ENCODE measurements around the gene KCNA2. TPM values are rescaled to one million over a fixed set of nuclear protein-coding genes. Genes with fewer than 3 reads are reported as not detected.

KCNA2 gene
- total and polyA plus RNA-seq, 2 donors (not counting 1 experiment from before 2014, with no cell fraction given): 0.17 TPM; not detected in 1

DNA sequence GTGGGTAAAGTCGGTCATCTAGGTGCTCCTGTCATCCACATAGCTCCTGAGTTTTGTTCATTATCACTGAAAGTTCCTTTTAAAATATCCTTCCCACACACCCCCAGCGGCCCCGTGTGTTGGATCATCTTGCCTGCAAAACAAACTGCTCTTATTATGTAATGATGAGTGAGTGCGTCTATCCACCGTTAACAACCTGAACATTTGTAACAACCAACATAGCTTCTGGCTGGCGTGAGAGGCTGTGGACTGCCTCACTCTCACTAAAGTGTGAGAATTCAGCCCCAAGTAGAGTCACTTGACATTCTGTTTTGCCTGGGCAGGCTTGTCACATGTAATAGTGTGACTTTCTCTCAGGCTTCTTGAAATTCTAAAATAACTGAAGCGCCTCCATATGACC lies 14.5 kb upstream of the KCNA2 start:
- no peak for DNase-seq (ENCODE audit: low read depth in 2 of 2)
- no peak overlapping the region for H3K4me2 ChIP-seq (ENCODE audit: extremely low read depth, insufficient read depth, low read length)
- H3K27ac ChIP-seq (ENCODE audit: insufficient read depth, low read length): no peak overlapping the region
- no peaks in the 10 kb centered on the region for H3K4me1 ChIP-seq (ENCODE audit: control insufficient read depth, extremely low read depth, insufficient read depth, low read length)
- H2AFZ ChIP-seq (ENCODE audit: low read length): no peak overlapping the region
- H3K9ac ChIP-seq (ENCODE audit: insufficient read depth, low read length): no peak overlapping the region
- H3K9me3 ChIP-seq (ENCODE audit: control insufficient read depth, insufficient read depth, low read depth, low read length): no peaks in the 10 kb centered on the region
- H3K79me2 ChIP-seq (ENCODE audit: control insufficient read depth, insufficient read depth, low read length): no peaks in the 10 kb centered on the region
- no peak overlapping the region for H3K4me3 ChIP-seq (replicated peaks in 1 of 4; ENCODE audit: control extremely low read depth in 1 of 4, insufficient read depth in 1 of 4, low read depth in 3 of 4, low read length in 4 of 4)
- no peaks in the 10 kb centered on the region for H3K36me3 ChIP-seq (ENCODE audit: control insufficient read depth, insufficient read depth, low read length)
- H3K27me3 ChIP-seq (ENCODE audit: control insufficient read depth, insufficient read depth, low read length): peaks cover 2% of the 10 kb centered on the region
- TF ChIP-seq, protein P1, sequence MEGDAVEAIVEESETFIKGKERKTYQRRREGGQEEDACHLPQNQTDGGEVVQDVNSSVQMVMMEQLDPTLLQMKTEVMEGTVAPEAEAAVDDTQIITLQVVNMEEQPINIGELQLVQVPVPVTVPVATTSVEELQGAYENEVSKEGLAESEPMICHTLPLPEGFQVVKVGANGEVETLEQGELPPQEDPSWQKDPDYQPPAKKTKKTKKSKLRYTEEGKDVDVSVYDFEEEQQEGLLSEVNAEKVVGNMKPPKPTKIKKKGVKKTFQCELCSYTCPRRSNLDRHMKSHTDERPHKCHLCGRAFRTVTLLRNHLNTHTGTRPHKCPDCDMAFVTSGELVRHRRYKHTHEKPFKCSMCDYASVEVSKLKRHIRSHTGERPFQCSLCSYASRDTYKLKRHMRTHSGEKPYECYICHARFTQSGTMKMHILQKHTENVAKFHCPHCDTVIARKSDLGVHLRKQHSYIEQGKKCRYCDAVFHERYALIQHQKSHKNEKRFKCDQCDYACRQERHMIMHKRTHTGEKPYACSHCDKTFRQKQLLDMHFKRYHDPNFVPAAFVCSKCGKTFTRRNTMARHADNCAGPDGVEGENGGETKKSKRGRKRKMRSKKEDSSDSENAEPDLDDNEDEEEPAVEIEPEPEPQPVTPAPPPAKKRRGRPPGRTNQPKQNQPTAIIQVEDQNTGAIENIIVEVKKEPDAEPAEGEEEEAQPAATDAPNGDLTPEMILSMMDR (conservative IDR thresholded peaks at IDR 0.05 in 1 of 2, IDR thresholded peaks at IDR 0.05 in 1 of 2; ENCODE audit: low read depth in 1 of 2, low read length in 2 of 2): no peak
- TF ChIP-seq EZH2 (IDR thresholded peaks at IDR 0.05; ENCODE audit: low read length, missing control alignments): no peak
- no peaks in the 10 kb centered on the region for H4K20me1 ChIP-seq (ENCODE audit: control insufficient read depth, extremely low read depth, insufficient read depth, low read length)

DNA sequence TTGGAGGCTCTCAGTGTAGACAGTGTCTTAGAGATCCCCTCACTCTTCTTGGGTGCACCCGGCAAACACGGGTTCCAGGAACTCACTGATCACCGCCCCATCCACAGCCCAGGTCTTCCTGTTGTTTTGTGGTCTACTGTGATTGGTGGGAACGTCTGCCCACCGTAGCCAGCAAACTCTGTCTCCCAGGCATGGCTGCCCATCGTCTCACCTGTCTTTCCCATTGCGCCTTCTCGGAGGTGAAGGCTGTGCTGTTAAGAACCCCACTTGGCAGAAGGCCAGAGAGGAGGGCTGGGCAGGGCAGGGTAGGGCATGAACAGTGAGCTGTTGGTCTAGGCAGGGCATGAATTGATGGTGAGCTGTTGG lies 14.1 kb upstream of the KCNA2 start:
- no peaks in the 10 kb centered on the region for H4K20me1 ChIP-seq (ENCODE audit: control insufficient read depth, extremely low read depth, insufficient read depth, low read length)
- no peak for TF ChIP-seq EZH2 (IDR thresholded peaks at IDR 0.05; ENCODE audit: low read length, missing control alignments)
- TF ChIP-seq, protein P1 (conservative IDR thresholded peaks at IDR 0.05 in 1 of 2, IDR thresholded peaks at IDR 0.05 in 1 of 2; ENCODE audit: low read depth in 1 of 2, low read length in 2 of 2): no peak
- no peaks in the 10 kb centered on the region for H3K9me3 ChIP-seq (ENCODE audit: control insufficient read depth, insufficient read depth, low read depth, low read length)
- DNase-seq (ENCODE audit: low read depth in 2 of 2): no peak
- no peak overlapping the region for H3K27ac ChIP-seq (ENCODE audit: insufficient read depth, low read length)
- H3K9ac ChIP-seq (ENCODE audit: insufficient read depth, low read length): no peak overlapping the region
- H3K4me2 ChIP-seq (ENCODE audit: extremely low read depth, insufficient read depth, low read length): no peak overlapping the region
- H3K4me1 ChIP-seq (ENCODE audit: control insufficient read depth, extremely low read depth, insufficient read depth, low read length): no peaks in the 10 kb centered on the region
- peaks cover 2% of the 10 kb centered on the region for H3K27me3 ChIP-seq (ENCODE audit: control insufficient read depth, insufficient read depth, low read length)
- H2AFZ ChIP-seq (ENCODE audit: low read length): no peak overlapping the region
- no peak overlapping the region for H3K4me3 ChIP-seq (replicated peaks in 1 of 4; ENCODE audit: control extremely low read depth in 1 of 4, insufficient read depth in 1 of 4, low read depth in 3 of 4, low read length in 4 of 4)
- H3K79me2 ChIP-seq (ENCODE audit: control insufficient read depth, insufficient read depth, low read length): no peaks in the 10 kb centered on the region
- no peaks in the 10 kb centered on the region for H3K36me3 ChIP-seq (ENCODE audit: control insufficient read depth, insufficient read depth, low read length)

DNA sequence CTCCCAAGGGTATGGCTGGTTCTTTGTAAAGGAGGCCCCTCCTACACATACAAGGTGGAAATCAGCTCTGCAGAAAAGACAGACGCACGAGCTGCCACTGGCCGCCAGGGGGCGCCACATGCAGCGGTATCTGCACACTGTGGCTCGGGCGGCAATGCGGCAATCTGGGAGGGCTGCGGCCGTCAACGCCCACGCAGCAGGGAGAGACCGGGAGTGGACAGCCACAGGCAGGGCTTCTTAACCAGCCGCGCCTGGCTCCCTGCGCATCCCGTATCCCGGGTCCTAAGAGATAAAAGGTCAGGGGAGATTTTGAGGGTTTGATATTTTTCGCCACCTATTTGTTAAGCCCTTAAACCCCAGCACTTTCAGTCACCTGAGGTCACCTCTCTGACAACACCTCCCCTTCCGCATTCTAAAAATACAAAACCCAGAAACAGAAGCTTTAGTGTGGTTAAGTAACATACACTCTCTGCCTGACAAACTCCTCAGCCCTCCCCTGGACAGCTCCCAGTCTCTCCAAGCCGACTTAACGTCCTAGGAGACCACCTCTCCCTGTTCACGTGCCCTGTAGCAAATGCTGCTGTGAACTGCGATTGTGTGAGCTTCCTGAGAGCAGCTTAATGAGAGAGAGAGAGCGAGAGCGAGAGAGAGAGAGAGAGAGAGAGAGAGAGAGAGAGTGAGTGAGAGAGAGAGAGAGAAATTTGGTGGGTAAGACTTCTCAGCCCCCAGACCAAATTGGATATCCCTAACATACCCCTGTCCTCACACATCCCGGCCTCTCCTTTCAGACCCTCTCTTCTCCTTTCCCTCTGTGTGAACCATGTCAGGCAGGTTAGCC lies 13.5 kb upstream of the KCNA2 start:
- no peak overlapping the region for H2AFZ ChIP-seq (ENCODE audit: low read length)
- H3K4me2 ChIP-seq (ENCODE audit: extremely low read depth, insufficient read depth, low read length): no peak overlapping the region
- H3K27me3 ChIP-seq (ENCODE audit: control insufficient read depth, insufficient read depth, low read length): peaks cover 2% of the 10 kb centered on the region
- H3K79me2 ChIP-seq (ENCODE audit: control insufficient read depth, insufficient read depth, low read length): no peaks in the 10 kb centered on the region
- no peak for TF ChIP-seq EZH2 (IDR thresholded peaks at IDR 0.05; ENCODE audit: low read length, missing control alignments)
- TF ChIP-seq, protein P1 (conservative IDR thresholded peaks at IDR 0.05 in 1 of 2, IDR thresholded peaks at IDR 0.05 in 1 of 2; ENCODE audit: low read depth in 1 of 2, low read length in 2 of 2): peak; percentile 78 to 90
- H3K4me3 ChIP-seq (replicated peaks in 1 of 4; ENCODE audit: control extremely low read depth in 1 of 4, insufficient read depth in 1 of 4, low read depth in 3 of 4, low read length in 4 of 4): no peak overlapping the region
- H3K36me3 ChIP-seq (ENCODE audit: control insufficient read depth, insufficient read depth, low read length): no peaks in the 10 kb centered on the region
- no peaks in the 10 kb centered on the region for H3K9me3 ChIP-seq (ENCODE audit: control insufficient read depth, insufficient read depth, low read depth, low read length)
- peak; percentile 50 to 64 for DNase-seq (ENCODE audit: low read depth in 2 of 2)
- no peak overlapping the region for H3K27ac ChIP-seq (ENCODE audit: insufficient read depth, low read length)
- no peaks in the 10 kb centered on the region for H4K20me1 ChIP-seq (ENCODE audit: control insufficient read depth, extremely low read depth, insufficient read depth, low read length)
- no peaks in the 10 kb centered on the region for H3K4me1 ChIP-seq (ENCODE audit: control insufficient read depth, extremely low read depth, insufficient read depth, low read length)
- no peak overlapping the region for H3K9ac ChIP-seq (ENCODE audit: insufficient read depth, low read length)

Data from fibroblast of lung (primary cell).